Urinary bladder (tissue), 4 donors: ENCODE data around the gene WDR70. TPM values are rescaled to one million over a fixed set of nuclear protein-coding genes. Genes with fewer than 3 reads are reported as not detected.
"Not testable (repeated sequence)": the region's sequence is repeated elsewhere in the genome, so short reads cannot be mapped to it uniquely, and the experiment has no call there.

Source experiments
- DNase-seq: peaks from one replicate; pipeline ENCODE4 v3.0.0-alpha.2; 2015; ENCODE audit errors: extremely low spot score
- H3K27ac ChIP-seq: one replicate; pipeline ENCODE4 v1.5.1; 2013; ENCODE audit warnings: low read depth, mild to moderate bottlenecking, moderate library complexity
- H3K36me3 ChIP-seq: one replicate; pipeline ENCODE4 v1.6.1; 2013; ENCODE audit warnings: mild to moderate bottlenecking, moderate library complexity; ENCODE audit not compliant: insufficient read depth
- H3K4me1 ChIP-seq: one replicate; pipeline ENCODE4 v1.6.1; 2013; ENCODE audit warnings: mild to moderate bottlenecking, moderate library complexity; ENCODE audit not compliant: insufficient read depth
- H3K4me3 ChIP-seq: one replicate; pipeline ENCODE4 v1.5.1; 2013; ENCODE audit warnings: low read depth, low read length
- WGBS: extraction: QIAGEN DNeasy Blood & Tissue Kit; methylation state at CpG from one replicate; pipeline ENCODE4 v1.1.7; 2013; 5-methylcytosine and 5-hydroxymethylcytosine counted together
- polyA plus RNA-seq: library from polyadenylated mRNA; stranded (reverse); fragments of 200-250 nt; gene quantifications from one replicate; pipeline ENCODE4 v1.2.3, GENCODE V29; 2013
- total RNA-seq: library from RNA; depleted of rRNA; stranded (reverse); fragments of >200 nt; gene quantifications from one replicate; pipeline ENCODE4 v1.2.3, GENCODE V29; 2014
- donor health status: healthy with polysubstance abuse.
- donor health status: healthy.

The WDR70 gene
- total and polyA plus RNA-seq, 2 donors = 19.3 to 48.3 TPM

DNA sequence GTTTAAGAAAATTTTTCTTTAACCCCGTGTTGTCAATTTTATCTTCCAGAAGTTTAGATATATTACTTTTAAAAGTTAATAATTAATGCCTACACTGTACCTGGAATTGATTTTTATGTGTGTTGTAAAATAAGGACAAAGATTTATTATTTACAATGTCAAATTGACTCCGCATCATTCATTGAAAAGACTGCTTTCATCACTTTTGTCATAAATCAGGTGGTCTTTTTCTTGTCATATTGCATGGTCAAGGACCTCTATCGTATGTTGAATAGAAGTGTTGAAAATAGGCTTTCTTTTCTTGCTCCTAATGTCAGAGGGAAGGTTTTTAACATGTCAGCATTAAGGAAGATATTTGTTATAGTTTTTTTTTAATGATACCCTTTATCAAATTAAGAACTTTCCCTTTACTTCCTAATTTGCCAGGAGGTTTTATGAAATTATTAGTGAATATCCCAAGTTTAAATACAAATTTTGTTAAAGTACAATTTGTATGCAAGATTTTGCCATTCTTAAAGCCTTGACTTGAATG, 92.6 kb downstream of the WDR70 start:
- 64% methylated on average over 3 of the region's 3 CpGs for WGBS
- H3K4me3 ChIP-seq = no peak overlapping the region
- H3K27ac ChIP-seq = no peak overlapping the region
- no peaks in the 10 kb centered on the region for H3K4me1 ChIP-seq
- no peaks in the 10 kb centered on the region for H3K36me3 ChIP-seq
- DNase-seq = no peak

DNA sequence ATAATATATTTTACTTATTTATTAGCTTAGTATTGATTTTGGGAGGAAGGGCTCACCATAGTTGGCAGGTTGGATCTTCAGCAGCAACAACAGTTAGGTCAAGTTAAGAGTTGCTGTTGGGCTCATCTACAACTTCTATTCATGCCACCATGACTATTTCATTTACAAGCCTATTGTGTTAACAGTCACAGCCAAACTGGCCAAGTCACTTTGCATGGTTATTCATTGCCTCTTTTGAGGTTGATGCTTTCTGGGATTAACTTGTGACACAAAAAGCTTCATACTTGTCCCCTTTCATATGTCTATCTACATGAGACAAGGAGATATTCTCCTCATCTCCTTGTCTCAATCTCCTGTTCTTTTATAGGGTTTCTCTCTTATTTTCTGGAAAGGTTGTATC, 98.3 kb downstream of the WDR70 start:
- Histone ChIP-seq H3K4me3 (no peak overlapping the region), H3K27ac (no peak overlapping the region), H3K4me1 (no peaks in the 10 kb centered on the region), H3K36me3 (peaks cover 2% of the 10 kb centered on the region)
- DNase-seq = no peak

- DNase-seq = no peak
- 73% methylated on average over 4 of the region's 4 CpGs for WGBS
These were observed 99.2 kb downstream of the WDR70 start for GRCh38 chr5:37478121-37478894.

DNA sequence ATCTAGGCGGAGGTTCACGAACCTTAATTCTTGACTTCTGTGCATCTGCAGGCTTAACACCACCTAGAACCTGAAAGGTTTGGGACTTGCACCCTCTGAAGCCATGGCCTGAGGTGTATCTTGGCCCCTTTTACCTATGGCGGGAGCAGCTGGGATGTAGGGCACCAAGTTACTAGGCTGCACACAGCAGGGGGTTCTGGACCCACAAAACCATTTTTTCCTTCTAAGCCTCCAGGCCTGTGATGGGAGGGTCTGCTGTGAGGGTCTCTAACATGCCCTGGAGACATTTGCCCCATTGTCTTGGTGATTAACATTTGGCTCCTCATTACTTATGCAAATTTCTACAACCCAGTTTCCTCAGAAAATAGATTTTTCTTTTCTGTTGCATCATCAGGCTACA, 102.3 kb downstream of the WDR70 start:
- not testable (repeated sequence) for H3K27ac ChIP-seq, DNase-seq, H3K4me1 ChIP-seq, H3K36me3 ChIP-seq, H3K4me3 ChIP-seq
- WGBS = 98% methylated on average over 3 of the region's 3 CpGs

More at GRCh38 chr5:37478121-37478894, 99.2 kb downstream of the WDR70 start:
- peaks cover 2% of the 10 kb centered on the region for H3K36me3 ChIP-seq
- H3K4me1 ChIP-seq = no peaks in the 10 kb centered on the region
- no peak overlapping the region for H3K4me3 ChIP-seq
- no peak overlapping the region for H3K27ac ChIP-seq

DNA sequence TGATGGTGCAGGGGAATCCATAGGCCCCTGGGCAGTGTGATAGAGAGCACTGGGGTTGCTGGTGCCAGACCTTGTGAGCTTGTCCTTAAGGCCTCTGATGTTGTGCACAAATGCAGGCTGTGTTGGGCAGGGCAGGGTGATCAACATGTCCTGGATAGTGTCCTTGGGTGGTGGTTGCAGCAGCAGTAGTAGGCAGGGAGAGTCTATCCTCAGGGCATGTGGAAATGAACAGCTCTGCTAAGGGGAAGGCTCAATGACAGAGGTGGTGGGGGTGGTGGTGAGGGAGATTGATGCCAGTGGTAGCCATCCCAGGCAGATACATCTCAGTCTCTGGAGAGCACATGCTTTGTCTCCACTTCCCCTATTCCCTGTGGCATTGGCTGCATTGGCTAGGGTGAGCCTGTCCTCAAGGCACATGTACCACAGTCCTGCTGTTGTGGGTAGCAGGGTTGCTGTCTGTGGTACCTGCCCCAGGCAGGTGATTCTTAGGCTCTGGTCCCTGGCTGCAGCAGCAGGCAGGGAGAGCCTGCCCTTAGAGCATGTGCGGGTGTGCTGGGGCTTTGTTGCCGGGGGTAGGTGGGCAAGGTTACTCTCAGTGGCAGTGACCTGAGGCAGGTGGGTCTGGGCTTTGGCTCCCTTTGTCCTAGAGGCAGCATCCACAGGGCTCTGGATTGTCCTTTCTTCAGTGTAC, 111.1 kb downstream of the WDR70 start:
- peaks cover 5% of the 10 kb centered on the region for H3K36me3 ChIP-seq
- no peak overlapping the region for H3K4me3 ChIP-seq
- no peak overlapping the region for H3K27ac ChIP-seq
- 97% methylated on average over 2 of the region's 2 CpGs for WGBS
- DNase-seq = no peak
- H3K4me1 ChIP-seq = no peaks in the 10 kb centered on the region

- H3K36me3 ChIP-seq = peaks cover 5% of the 10 kb centered on the region
- no peak overlapping the region for H3K4me3 ChIP-seq
- H3K4me1 ChIP-seq = no peaks in the 10 kb centered on the region
- 93% methylated on average over 2 of the region's 2 CpGs for WGBS
- no peak overlapping the region for H3K27ac ChIP-seq
- no peak for DNase-seq
These were observed 111.8 kb downstream of the WDR70 start for GRCh38 chr5:37490931-37491330.

DNA sequence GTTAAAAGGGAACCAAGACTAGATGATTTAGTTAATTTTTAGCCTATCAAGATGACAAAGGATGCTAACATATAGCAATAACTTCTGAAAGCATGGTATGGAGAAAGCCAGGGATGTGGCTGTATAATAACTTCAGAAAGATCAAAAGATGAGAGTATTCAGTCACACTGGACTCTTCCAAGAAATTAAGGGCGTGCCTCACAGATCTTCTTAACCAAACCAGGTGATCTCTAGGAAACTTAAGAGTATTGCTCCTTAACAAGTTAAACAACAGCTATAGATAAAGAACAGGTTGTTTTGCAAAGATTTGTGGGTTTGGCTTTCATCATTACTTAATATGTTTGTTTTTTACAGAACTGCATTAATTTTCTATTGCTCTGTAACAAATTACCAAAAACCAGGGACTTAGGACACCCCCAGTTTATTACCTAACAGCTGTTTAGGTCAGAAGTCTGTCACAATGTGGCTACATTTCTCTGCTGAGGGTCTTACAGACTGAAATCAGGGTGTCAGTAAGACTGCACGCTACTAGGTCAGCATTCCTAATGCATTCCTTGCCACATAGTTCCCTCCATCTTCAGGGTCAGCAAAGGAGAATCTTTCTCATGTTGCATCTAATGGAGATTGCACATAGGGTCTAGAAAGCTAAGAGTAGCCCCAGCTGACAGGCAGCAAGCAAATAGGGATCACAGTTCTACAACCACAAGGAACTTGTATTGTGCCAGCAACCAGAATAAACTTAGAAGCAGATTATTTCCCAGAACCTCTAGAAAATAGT, 113.8 kb downstream of the WDR70 start:
- no peak for DNase-seq
- H3K36me3 ChIP-seq = peaks cover under 1% of the 10 kb centered on the region
- H3K4me3 ChIP-seq = no peak overlapping the region
- no peaks in the 10 kb centered on the region for H3K4me1 ChIP-seq
- no peak overlapping the region for H3K27ac ChIP-seq
- 96% methylated on average over 2 of the region's 2 CpGs for WGBS

DNA sequence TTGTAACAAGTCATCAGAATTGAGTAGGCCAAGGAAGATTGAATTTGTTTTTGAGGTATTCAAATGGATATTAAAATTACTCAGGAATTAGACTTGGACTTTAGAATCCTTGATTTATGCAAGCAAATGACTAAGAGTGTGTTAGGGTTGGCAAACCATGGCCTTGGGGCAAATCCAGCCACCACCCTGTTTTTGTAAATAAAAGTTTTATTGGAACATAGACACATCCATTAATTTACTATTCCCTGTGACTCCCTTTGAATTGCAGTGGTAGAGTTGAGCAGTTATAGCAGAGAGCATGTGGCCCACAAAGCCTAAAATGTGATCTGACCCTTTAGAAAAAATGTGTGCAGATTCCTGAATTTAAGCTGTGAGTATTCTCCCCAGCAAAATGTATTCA, 115.6 kb downstream of the WDR70 start:
- Histone ChIP-seq H3K27ac (no peak overlapping the region), H3K36me3 (no peaks in the 10 kb centered on the region), H3K4me1 (no peaks in the 10 kb centered on the region), H3K4me3 (no peak overlapping the region)
- DNase-seq = no peak

DNA sequence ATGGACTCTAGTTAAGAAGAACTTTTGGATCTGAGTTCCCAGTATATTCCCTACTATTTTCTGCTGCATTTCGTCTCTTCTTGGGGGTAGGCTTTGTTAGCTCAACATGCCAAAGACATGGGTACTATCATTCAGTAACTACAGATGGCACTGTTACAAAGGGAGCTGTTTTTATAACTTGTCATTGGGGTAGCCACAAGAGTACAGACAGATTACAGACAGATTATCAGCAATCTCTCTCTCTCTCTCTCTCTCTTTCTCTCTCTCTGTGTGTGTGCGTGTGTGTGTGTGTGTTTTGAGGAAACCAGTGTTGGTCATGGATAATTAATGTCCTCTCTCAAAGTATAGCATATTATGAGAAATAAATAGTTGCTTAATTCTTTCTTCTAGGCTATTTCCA, 116.1 kb downstream of the WDR70 start:
- DNase-seq = no peak
- 81% methylated on average over 2 of the region's 2 CpGs for WGBS
- no peak overlapping the region for H3K27ac ChIP-seq
- no peaks in the 10 kb centered on the region for H3K4me1 ChIP-seq
- H3K36me3 ChIP-seq = no peaks in the 10 kb centered on the region
- no peak overlapping the region for H3K4me3 ChIP-seq

- Histone ChIP-seq H3K4me3 (no peak overlapping the region), H3K4me1 (no peaks in the 10 kb centered on the region), H3K27ac (no peak overlapping the region), H3K36me3 (no peaks in the 10 kb centered on the region)
- no peak for DNase-seq
- 91% methylated on average over 3 of the region's 3 CpGs for WGBS
These were observed 116.7 kb downstream of the WDR70 start for GRCh38 chr5:37495668-37496347.

GRCh38 chr5:37496902-37497445, 117.9 kb downstream of the WDR70 start:
- 89% methylated on average over 3 of the region's 3 CpGs for WGBS
- no peak overlapping the region for H3K4me3 ChIP-seq
- H3K4me1 ChIP-seq = no peaks in the 10 kb centered on the region
- DNase-seq = no peak
- no peak overlapping the region for H3K27ac ChIP-seq
- no peaks in the 10 kb centered on the region for H3K36me3 ChIP-seq

GRCh38 chr5:37501152-37501551, 122.0 kb downstream of the WDR70 start:
- H3K27ac ChIP-seq = no peak overlapping the region
- WGBS = 98% methylated on average over 1 of the region's 1 CpG
- no peaks in the 10 kb centered on the region for H3K36me3 ChIP-seq
- no peaks in the 10 kb centered on the region for H3K4me1 ChIP-seq
- no peak overlapping the region for H3K4me3 ChIP-seq
- DNase-seq = no peak

DNA sequence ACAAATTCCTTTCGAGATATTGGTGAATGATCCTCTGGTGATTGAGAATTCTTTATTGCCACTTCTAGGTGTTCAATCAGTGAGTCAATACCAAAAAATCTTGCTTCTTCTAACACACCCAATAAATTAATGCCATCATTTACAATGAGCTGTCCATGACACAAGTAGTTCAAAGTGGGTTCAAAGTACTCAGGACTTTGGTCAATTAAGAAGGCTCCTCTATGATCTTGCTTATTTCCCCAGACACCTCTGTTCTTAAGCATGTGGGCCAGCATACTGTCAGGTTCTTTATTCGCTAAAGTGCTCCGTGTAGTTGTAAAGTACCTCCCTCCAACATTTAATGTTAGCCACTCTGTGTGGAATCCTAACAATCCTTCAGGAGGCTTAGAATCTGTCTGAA, 127.1 kb downstream of the WDR70 start:
- H3K4me1 ChIP-seq = no peaks in the 10 kb centered on the region
- WGBS = 83% methylated on average over 3 of the region's 3 CpGs
- H3K36me3 ChIP-seq = no peaks in the 10 kb centered on the region
- DNase-seq = no peak
- no peak overlapping the region for H3K27ac ChIP-seq
- H3K4me3 ChIP-seq = no peak overlapping the region
